Measurements from ENCODE around the gene TBC1D9.

The TBC1D9 gene

GRCh38 chr4:140617499-140618248 is 138.5 kb downstream of the TBC1D9 start:
- no peak for DNase-seq (ENCODE audit: low read depth in 3 of 3)

- no peak for DNase-seq (ENCODE audit: low read depth in 3 of 3)
These were observed 140.7 kb downstream of the TBC1D9 start for GRCh38 chr4:140615451-140615850.

- no peak for DNase-seq (ENCODE audit: low read depth in 3 of 3)
These were observed 143.8 kb downstream of the TBC1D9 start for GRCh38 chr4:140612357-140612756.

GRCh38 chr4:140611854-140612253 is 144.3 kb downstream of the TBC1D9 start:
- DNase-seq (ENCODE audit: low read depth in 3 of 3) = no peak

GRCh38 chr4:140609548-140610425 is 146.4 kb downstream of the TBC1D9 start:
- DNase-seq (ENCODE audit: low read depth in 3 of 3) = no peak

GRCh38 chr4:140607852-140608251 is 148.3 kb downstream of the TBC1D9 start:
- DNase-seq (ENCODE audit: low read depth in 3 of 3) = no peak

- no peak for DNase-seq (ENCODE audit: low read depth in 3 of 3)
These were observed 151.6 kb downstream of the TBC1D9 start for GRCh38 chr4:140604544-140604943.

GRCh38 chr4:140603286-140603685 is 152.9 kb downstream of the TBC1D9 start:
- no peak for DNase-seq (ENCODE audit: low read depth in 3 of 3)

- no peak for DNase-seq (ENCODE audit: low read depth in 3 of 3)
These were observed 153.5 kb downstream of the TBC1D9 start for GRCh38 chr4:140602714-140603113.

GRCh38 chr4:140600408-140600807 is 155.8 kb downstream of the TBC1D9 start:
- DNase-seq (ENCODE audit: low read depth in 3 of 3) = no peak

- no peak for DNase-seq (ENCODE audit: low read depth in 3 of 3)
These were observed 161.1 kb downstream of the TBC1D9 start for GRCh38 chr4:140595065-140595464.

- DNase-seq (ENCODE audit: low read depth in 3 of 3) = no peak
These were observed 171.7 kb downstream of the TBC1D9 start for GRCh38 chr4:140584439-140584838.

GRCh38 chr4:140581078-140581477 is 175.1 kb downstream of the TBC1D9 start:
- no peak for DNase-seq (ENCODE audit: low read depth in 3 of 3)

GRCh38 chr4:140579278-140579677 is 176.9 kb downstream of the TBC1D9 start:
- DNase-seq (ENCODE audit: low read depth in 3 of 3) = no peak

- DNase-seq (ENCODE audit: low read depth in 3 of 3) = no peak
These were observed 180.7 kb downstream of the TBC1D9 start for GRCh38 chr4:140575489-140575888.

- no peak for DNase-seq (ENCODE audit: low read depth in 3 of 3)
These were observed 184.6 kb downstream of the TBC1D9 start for GRCh38 chr4:140571620-140572019.

Measured in stimulated activated CD4-positive, alpha-beta T cell treated with anti-CD3 and anti-CD28 coated beads, TNF-alpha, amount 100 ng/mL, for 4 hours (primary cell).